Measurements from ENCODE around the gene CTNND1.
"Not testable (repeated sequence)": the region's sequence is repeated elsewhere in the genome, so short reads cannot be mapped to it uniquely, and the experiment has no call there.

CTNND1 gene

DNA sequence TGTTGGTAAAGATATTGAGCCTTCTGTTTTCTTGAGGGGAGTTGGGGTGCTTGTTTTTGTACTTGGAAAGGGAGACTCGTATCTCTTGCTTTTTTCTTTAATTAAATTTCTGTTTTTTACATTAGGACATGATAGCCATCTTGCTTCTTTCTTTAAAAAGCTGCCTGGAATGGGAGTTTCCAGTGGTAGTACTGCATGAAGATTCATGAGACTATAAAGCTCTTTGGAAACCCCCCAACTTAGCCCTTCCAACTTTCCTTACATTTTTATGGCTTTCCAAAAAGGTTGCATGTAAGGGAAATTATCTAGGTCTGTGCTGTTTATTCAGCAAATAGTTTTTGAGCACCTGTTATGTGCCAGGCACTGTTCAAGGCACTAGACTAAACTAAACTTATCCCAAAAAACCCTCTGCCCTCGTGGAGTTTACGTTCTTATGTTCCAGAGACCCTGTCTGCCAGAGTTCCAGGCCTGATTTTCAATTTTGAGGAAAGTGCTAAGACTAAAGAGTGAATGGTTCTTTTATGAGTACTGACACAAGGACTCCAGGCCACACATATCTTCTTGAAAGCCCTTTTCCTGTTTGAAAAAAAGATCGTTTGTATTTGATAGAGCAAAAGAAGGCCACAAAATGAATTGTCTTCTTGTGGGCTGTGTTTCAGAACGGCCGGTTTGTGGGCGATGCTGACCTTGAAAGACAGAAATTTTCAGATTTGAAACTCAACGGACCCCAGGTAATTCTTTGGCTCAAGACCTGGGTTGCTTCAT, 31.9 kb downstream of the CTNND1 start:
- no peak for DNase-seq

DNA sequence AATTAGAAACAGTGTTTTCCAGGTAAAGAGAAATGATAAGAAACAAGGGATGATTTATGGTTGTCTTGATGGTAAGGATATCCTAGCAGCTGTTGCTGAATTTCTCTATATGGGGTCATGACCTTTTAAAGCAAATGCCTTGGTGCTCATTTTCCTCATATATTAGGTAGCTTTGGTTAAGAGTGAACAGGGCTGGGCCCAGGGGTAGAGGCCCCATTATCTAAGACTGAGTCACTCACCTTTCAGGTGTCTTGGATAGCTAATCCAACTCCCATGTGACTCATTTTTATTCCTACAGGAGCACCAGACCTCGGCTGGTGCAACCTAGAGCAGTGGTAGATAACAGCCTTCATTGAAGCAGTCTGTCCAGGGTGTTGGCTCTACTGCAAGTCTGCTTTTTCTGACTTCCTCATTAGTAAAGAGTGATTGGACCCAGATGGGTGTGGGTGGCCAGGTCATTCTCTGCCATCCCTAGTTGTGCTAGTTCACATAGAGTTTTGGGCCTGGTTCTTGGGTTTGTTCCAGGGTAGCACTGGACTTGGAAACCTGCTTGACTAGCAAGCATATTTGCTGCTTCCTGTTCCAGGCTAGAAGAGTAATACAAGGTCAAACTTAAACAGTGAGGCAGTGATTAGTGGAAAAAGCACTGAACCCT, 37.4 kb downstream of the CTNND1 start:
- DNase-seq: no peak

GRCh38 chr11:57800444-57801182, 39.0 kb downstream of the CTNND1 start:
- peak; percentile 4 for DNase-seq

DNA sequence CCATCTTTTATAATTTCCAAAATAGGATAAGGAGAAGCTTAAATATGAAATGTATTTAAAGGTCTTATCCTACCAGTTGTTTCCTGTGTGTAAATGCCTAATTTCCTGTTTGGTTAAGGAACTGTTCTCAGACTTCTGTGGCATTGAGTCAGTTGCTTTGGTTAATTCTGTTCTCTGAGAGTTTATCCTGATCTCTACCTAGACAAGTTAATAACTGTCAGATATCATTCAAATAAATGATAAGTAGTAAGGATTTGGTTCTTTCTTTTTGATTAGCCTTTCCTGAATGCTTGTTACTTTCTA, 39.5 kb downstream of the CTNND1 start:
- DNase-seq: no peak

- DNase-seq: no peak
These were observed 40.8 kb downstream of the CTNND1 start for GRCh38 chr11:57802411-57802810.

DNA sequence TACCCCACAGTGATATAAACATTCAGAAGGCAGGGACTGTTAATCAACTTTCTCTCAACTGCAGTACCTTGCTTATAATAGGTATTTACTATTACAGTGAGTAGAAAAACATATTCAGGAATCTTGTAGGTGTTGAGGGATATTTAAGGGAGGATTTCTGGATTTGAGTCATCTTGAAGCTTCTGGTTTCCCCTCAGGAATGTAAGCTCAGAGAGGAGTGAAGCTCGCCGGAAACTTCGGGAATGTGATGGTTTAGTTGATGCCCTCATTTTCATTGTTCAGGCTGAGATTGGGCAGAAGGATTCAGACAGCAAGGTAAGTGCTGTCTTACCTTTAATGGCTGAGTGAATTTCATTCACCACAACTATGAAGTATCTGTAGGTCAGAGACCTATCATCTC, 42.9 kb downstream of the CTNND1 start:
- DNase-seq: no peak

GRCh38 chr11:57805780-57806179, 44.2 kb downstream of the CTNND1 start:
- DNase-seq: no peak

DNA sequence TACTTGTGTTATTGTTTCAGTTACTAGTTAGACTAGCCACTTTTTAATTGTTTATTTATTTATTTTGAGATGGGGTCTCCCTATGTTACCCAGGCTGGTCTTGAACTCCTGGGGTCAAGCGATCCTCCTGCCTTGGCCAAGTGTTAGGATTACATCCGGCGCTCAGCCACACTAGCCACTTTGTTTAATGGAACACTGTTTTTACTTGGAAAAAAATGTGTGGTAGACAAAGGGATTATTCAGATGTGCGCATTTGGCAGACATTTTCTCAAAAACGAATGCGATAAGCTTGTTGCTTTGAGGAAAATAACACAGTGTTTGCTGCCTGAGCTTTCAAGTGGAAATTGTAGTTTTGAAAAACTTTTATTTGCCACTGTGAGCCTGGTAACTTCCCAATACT, 51.0 kb downstream of the CTNND1 start:
- no peak for DNase-seq

GRCh38 chr11:57815476-57815875, 53.9 kb downstream of the CTNND1 start:
- DNase-seq: no peak

- no peak for DNase-seq
These were observed 54.3 kb downstream of the CTNND1 start for GRCh38 chr11:57815877-57816276.

DNA sequence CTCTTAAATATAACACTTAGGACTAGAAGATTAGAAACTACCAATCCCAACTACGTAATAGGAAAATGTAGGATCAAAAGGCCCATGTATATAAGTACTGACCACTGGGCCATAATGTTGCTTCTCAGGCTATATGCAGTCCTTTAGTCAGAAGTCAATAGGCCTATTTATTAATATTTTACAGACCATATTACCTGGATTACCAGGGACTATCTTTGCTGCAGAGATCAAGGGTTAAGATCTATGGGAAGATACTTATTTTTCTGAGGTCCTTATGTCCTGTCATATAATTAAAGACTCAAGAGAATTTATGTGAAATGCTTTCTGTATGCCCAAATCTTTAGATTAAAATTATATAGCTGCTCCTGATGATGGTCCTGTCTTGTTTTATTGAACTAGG, 57.2 kb downstream of the CTNND1 start:
- DNase-seq: no peak

GRCh38 chr11:57819252-57819979, 57.8 kb downstream of the CTNND1 start:
- no peak for DNase-seq

DNA sequence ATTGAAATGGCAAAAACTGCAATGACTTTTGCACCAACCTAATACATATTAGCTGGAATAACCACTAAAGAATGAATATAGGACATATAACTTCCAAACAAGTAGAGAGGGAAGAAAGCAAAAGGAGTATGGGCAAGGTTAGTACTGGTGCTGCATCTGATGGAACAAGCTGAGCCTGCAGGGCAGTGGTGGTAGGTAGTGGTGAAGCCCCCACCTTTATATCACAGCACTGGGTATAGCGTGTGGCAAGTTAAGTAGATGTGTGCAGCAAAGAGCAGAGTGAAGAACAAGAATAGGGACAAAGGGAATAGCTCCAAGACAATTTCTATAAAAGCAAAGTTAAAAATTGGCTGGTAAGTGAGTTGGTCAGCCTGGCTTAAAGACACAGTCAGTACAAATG, 62.3 kb downstream of the CTNND1 start:
- DNase-seq: no peak

DNA sequence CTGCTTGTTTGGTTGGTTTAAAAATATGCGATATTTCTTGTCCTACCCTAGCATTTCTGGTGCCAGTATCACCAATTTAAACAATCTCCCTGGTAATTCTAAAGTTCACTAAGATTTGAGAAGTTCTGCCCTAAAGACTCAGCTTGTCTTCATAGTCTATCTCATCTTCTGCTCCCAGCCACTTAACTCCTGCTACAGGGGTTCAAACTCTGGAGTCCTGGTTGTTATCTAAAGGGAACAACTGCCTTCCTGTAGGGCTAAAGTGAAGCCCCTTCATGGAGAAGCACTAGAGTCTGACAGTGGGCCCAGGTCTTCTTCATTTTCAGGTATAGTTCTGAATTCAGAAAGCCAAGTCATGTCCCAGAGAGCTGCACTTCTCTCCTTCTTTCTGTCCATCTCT, 73.2 kb downstream of the CTNND1 start:
- DNase-seq: no peak

DNA sequence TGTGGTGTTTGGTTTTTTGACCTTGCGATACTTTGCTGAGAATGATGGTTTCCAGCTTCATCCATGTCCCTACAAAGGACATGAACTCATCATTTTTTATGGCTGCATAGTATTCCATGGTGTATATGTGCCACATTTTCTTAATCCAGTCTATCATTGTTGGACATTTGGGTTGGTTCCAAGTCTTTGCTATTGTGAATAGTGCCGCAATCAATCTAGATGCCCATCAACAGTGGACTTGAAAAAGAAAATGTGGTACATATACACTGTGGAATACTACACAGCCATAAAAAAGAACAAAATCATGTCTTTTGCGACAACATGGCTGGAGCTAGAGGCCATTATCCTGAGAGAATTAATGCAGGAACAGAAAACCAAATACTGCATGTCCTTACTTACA, 77.0 kb downstream of the CTNND1 start:
- DNase-seq: not testable (repeated sequence)

DNA sequence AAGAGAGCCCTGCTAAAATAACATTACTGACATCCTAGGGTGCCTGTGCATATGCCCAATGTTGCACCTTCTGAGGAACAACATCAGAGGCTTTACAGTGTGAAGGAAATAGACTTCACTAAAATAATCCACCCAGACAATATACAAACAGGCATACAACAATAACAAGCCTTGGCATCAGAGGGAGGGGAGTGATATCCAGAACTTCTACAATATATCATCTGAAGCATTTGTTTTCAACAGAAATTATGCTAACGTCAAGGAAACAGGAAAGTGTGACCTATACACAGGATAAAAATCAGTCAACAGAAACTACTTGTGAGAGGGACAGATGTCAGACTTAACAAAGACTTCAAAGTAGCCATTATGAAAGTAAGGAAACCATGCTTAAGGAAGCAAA, 81.3 kb downstream of the CTNND1 start:
- no peak for DNase-seq

DNA sequence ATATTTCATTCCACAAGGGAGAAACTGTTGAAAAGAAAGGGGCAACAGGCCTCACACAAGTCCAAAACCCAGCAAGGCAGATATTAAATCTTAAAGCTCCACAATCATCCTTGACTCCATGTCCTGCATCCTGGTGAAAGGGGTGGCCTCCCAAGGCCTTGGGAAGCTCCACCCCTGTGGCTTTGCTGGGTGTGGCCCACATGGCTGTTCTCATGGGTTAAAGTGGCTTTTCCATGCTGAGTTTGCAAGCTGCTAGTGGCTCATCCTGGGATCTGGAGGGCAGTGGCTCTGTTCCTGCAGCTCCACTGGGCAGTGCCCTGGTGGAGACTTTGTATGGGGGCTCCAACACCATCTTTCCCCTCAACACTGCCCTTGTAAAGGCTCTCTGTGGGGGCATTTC, 106.4 kb downstream of the CTNND1 start:
- DNase-seq: no peak

- no peak for DNase-seq
These were observed 106.9 kb downstream of the CTNND1 start for GRCh38 chr11:57868491-57868890.
